Keratinocyte (primary cell): ENCODE data around the gene SAV1. TPM values are rescaled to one million over a fixed set of nuclear protein-coding genes. Genes with fewer than 3 reads are reported as not detected.
A peak's percentile ranks its signal among the peaks of the same experiment; 100 is the strongest.

Experiments
- DNase-seq: peaks from one replicate; pipeline ENCODE4 v3.0.0-alpha.2; 2011; ENCODE audit warnings: low read depth, missing footprints, low spot score
- FAIRE-seq: peaks from 2 replicates; lab custom pipeline; 2011; peaks lifted over from hg19 to GRCh38; lab: Jason Lieb, UNC
- H2AFZ ChIP-seq: 2 replicates; pipeline ENCODE4 v1.6.0; 2012; ENCODE audit warnings: low read length, control low read depth, inconsistent platforms; ENCODE audit not compliant: control insufficient read depth
- H3K27ac ChIP-seq: 2 replicates; pipeline ENCODE4 v1.5.1; 2011; ENCODE audit warnings: low read length; ENCODE audit not compliant: control insufficient read depth, insufficient read depth
- H3K27me3 ChIP-seq: 3 replicates; pipeline ENCODE4 v1.6.0; 2011; ENCODE audit warnings: low read length; ENCODE audit not compliant: control insufficient read depth, insufficient read depth; ENCODE audit errors: extremely low read depth
- H3K36me3 ChIP-seq, 2 experiments: 2 replicates in 1 of 2; 3 replicates in 1 of 2; pipeline ENCODE4 v1.5.1; 2011; ENCODE audit warnings: low read length in 2 of 2, mild to moderate bottlenecking in 1 of 2; ENCODE audit not compliant: control insufficient read depth in 2 of 2, insufficient read depth in 2 of 2; ENCODE audit errors: extremely low read depth in 1 of 2
- H3K4me1 ChIP-seq: 3 replicates; pipeline ENCODE4 v1.5.1; 2011; ENCODE audit warnings: low read length; ENCODE audit not compliant: control insufficient read depth, insufficient read depth; ENCODE audit errors: extremely low read depth
- H3K4me2 ChIP-seq: 3 replicates; pipeline ENCODE4 v1.6.0; 2011; ENCODE audit warnings: low read depth, low read length; ENCODE audit not compliant: control insufficient read depth, insufficient read depth; ENCODE audit errors: extremely low read depth
- H3K4me3 ChIP-seq, 3 experiments: fragments of 200-600 bp in 1 of 3; sonication (generic) in 1 of 3; 2 replicates in 2 of 3; 3 replicates in 1 of 3; pipeline ENCODE4 v1.5.1; 2011 to 2016; ENCODE audit warnings: low read length in 3 of 3, mild to moderate bottlenecking in 3 of 3, control low read depth in 2 of 3, inconsistent platforms in 1 of 3, low read depth in 1 of 3, mixed read lengths in 1 of 3, mixed run types in 1 of 3, moderate library complexity in 1 of 3; ENCODE audit not compliant: control insufficient read depth in 2 of 3, insufficient read depth in 2 of 3; ENCODE audit errors: extremely low read depth in 1 of 3
- H3K79me2 ChIP-seq: 2 replicates; pipeline ENCODE4 v1.6.0; 2012; ENCODE audit warnings: low read length; ENCODE audit not compliant: control insufficient read depth, insufficient read depth
- H3K9ac ChIP-seq: 3 replicates; pipeline ENCODE4 v1.6.0; 2011; ENCODE audit warnings: low read length; ENCODE audit not compliant: control insufficient read depth, insufficient read depth; ENCODE audit errors: extremely low read depth
- H3K9me1 ChIP-seq: 3 replicates; pipeline ENCODE4 v1.6.0; 2011; ENCODE audit warnings: low read length; ENCODE audit not compliant: control insufficient read depth, insufficient read depth; ENCODE audit errors: extremely low read depth
- H3K9me3 ChIP-seq: 2 replicates; pipeline ENCODE4 v1.5.1; 2012; ENCODE audit warnings: low read depth, low read length; ENCODE audit not compliant: control insufficient read depth
- H4K20me1 ChIP-seq: 3 replicates; pipeline ENCODE4 v1.6.0; 2011; ENCODE audit warnings: low read length; ENCODE audit not compliant: control insufficient read depth, insufficient read depth; ENCODE audit errors: extremely low read depth
- CTCF ChIP-seq, 3 experiments: IDR thresholded peaks in 1 of 3; conservative IDR thresholded peaks in 1 of 3; optimal IDR thresholded peaks in 1 of 3; 2 replicates in 2 of 3; 3 replicates in 1 of 3; pipeline versions ENCODE3 to v1.5.1; 2011; ENCODE audit warnings: low read length in 3 of 3, mild to moderate bottlenecking in 3 of 3, moderate library complexity in 2 of 3, control low read depth in 1 of 3, inconsistent platforms in 1 of 3; ENCODE audit not compliant: insufficient read depth in 2 of 3; ENCODE audit errors: extremely low read depth in 1 of 3
- EZH2 ChIP-seq: IDR thresholded peaks from one replicate; pipeline ENCODE4 v1.6.1; 2012; ENCODE audit warnings: inconsistent platforms, mild to moderate bottlenecking, low read length, moderate library complexity
- dilution Hi-C: fragments of 300-500 bp; cut with MboI; formaldehyde crosslinking; loops from one replicate; pipeline ENCODE4 v1.7.0; 2020; ENCODE audit warnings: low sequenced_read_pairs; ENCODE audit not compliant: extremely low pct_ligation_motif_present
- polyA plus RNA-seq, 5 experiments: library from polyadenylated mRNA; depleted of rRNA in 3 of 5; stranded (reverse) in 3 of 5; stranded (forward) in 1 of 5; unstranded in 1 of 5; fragments of >200 nt; gene quantifications; 1 replicate in 1 of 5; 2 replicates in 3 of 5; 3 replicates in 1 of 5; pipeline versions ENCODE4 v1.2.1 to v1.2.3, GENCODE V29; 2011 to 2012; ENCODE audit warnings: missing spikeins in 2 of 5, low read depth in 1 of 5, low replicate concordance in 1 of 5

The SAV1 gene
- polyA plus RNA-seq, 1 donor (not counting 4 experiments of a cell fraction or from before 2014, with no cell fraction given), result 26.0 TPM

DNA sequence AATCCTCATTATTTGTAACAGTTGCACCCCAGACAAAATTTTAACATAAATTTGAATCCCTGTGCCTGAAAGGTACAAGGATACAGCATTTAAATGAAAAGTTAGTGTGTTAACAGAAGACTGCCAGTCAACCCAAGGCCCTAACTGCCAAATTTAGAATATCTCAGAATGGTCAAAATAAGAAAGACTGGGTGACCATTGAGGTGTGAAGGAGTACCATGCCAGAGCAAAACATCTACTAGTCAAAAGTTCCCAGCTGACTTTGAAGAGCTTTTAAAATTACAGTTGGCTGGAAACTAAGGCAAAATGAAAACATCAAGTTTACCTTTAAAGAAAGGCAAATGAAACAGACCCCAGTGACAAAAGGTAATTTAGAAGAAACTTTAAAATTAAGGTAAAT lies 18.4 kb downstream of the SAV1 start:
- Histone ChIP-seq H3K9me3 (no peaks in the 10 kb centered on the region), H3K9me1 (no peaks in the 10 kb centered on the region), H3K79me2 (peaks cover 82% of the 10 kb centered on the region), H3K27me3 (no peaks in the 10 kb centered on the region), H4K20me1 (no peaks in the 10 kb centered on the region), H3K36me3 (peaks cover 3 to 5% of the 10 kb centered on the region in 2 experiments), H3K27ac (no peak overlapping the region), H2AFZ (no peak overlapping the region), H3K4me1 (peaks cover 26% of the 10 kb centered on the region), H3K4me3 (no peak overlapping the region), H3K4me2 (no peak overlapping the region), H3K9ac (no peak overlapping the region)
- DNase-seq (no peak), FAIRE-seq (no peak)
- TF ChIP-seq CTCF (optimal IDR thresholded peaks at IDR 0.05 in 1 of 3, IDR thresholded peaks at IDR 0.05 in 1 of 3, conservative IDR thresholded peaks at IDR 0.05 in 1 of 3; ENCODE audit: extremely low read depth in 1 of 3, insufficient read depth in 2 of 3, low read length in 3 of 3), result no peak
- TF ChIP-seq EZH2, result no peak
- dilution Hi-C loops, result no loop called here

DNA sequence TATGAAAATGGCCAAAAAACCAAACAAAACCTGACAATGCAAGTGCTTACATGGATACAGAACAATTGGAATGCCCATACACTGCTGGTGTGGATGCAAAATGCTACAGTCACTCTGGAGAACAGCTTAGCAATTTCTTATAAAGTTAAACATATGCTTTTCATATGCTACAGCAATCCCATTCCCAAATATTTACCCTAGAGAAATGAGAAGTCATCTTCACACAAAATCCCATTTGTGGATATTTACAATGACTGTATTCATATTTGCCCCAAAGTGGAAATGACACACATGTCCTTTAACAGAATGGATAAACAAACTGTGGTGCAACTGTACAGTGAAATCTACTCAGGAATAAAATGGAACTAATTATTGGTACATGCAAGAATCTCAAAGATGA lies 20.4 kb downstream of the SAV1 start:
- no peak overlapping the region for H3K4me2 ChIP-seq
- FAIRE-seq (peak; percentile 43), DNase-seq (no peak)
- TF ChIP-seq CTCF (optimal IDR thresholded peaks at IDR 0.05 in 1 of 3, IDR thresholded peaks at IDR 0.05 in 1 of 3, conservative IDR thresholded peaks at IDR 0.05 in 1 of 3; ENCODE audit: extremely low read depth in 1 of 3, insufficient read depth in 2 of 3, low read length in 3 of 3) (no peak), EZH2 (no peak)
- no peak overlapping the region for H3K4me3 ChIP-seq
- dilution Hi-C loops, result no loop called here
- peaks cover 2 to 6% of the 10 kb centered on the region in 2 experiments for H3K36me3 ChIP-seq
- H3K27me3 ChIP-seq, result no peaks in the 10 kb centered on the region
- no peak overlapping the region for H3K9ac ChIP-seq
- no peak overlapping the region for H2AFZ ChIP-seq
- H3K9me3 ChIP-seq, result no peaks in the 10 kb centered on the region
- no peaks in the 10 kb centered on the region for H4K20me1 ChIP-seq
- H3K79me2 ChIP-seq, result peaks cover 69% of the 10 kb centered on the region
- peaks cover 27% of the 10 kb centered on the region for H3K4me1 ChIP-seq
- H3K27ac ChIP-seq, result no peak overlapping the region
- no peaks in the 10 kb centered on the region for H3K9me1 ChIP-seq
